ENCODE measurements around the gene CACNA2D1. TPM values are rescaled to one million over a fixed set of nuclear protein-coding genes. Genes with fewer than 3 reads are reported as not detected.
"Not testable (repeated sequence)": the region's sequence is repeated elsewhere in the genome, so short reads cannot be mapped to it uniquely, and the experiment has no call there.

CACNA2D1 gene
- total RNA-seq, 1 experiment from 2014 or later = not detected

DNA sequence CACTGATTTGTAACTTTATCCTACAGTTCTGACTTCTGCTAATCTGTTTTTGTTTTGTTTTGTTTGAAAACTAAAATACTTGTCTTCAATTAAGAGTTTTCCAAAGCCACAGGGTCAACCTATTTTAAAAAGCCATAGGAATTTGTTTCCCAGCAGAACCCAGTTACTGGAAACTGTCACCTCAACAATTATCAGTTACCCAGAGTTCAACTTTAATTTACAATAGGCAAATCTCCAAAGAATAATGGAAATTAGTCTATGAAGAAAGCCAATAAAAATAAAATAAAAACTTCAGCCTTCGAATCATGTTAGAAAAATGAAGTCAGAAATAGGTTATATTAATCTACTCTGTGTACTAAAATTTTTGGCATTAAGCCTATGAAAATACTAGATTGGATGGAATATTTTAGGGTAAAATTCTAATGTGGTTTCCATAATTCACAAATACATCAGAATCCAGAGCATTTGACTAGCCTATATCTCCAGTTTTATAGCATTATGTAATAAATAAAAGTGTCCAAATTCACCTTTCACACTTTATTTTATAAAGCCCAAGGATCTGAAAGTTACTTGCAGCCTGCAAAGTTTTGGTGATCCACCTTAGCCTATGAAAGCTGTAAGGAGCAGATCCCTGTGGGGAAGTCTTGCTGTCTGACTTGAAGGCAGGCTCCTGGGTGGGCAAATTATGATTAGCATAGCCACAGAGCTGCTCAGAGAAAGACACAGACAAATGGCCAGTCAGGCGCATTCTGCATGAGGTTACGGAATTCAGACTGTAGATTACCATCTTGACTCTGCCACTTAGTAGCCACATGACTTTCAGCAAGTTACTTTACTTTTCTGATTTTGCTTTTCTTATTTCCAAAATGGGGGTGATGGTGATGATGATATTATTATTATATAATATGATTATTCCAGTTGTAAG lies 423.8 kb downstream of the CACNA2D1 start:
- Histone ChIP-seq H3K27ac (ENCODE audit: low read length) (no peak overlapping the region), H3K4me1 (ENCODE audit: low read length) (no peaks in the 10 kb centered on the region), H3K9ac (ENCODE audit: low read length) (no peak overlapping the region), H2AFZ (ENCODE audit: low read length) (no peak overlapping the region), H3K79me2 (ENCODE audit: low read length) (no peaks in the 10 kb centered on the region), H3K4me3 (ENCODE audit: low read length) (no peak overlapping the region), H3K4me2 (ENCODE audit: low read depth, low read length, poor library complexity, severe bottlenecking) (no peak overlapping the region), H3K9me3 (ENCODE audit: low read length) (peaks cover 24% of the 10 kb centered on the region; the same call in 1 of the 2 replicates), H3K36me3 (ENCODE audit: insufficient read depth, low read length) (no peaks in the 10 kb centered on the region), H4K20me1 (ENCODE audit: insufficient read depth, low read depth, low read length) (no peaks in the 10 kb centered on the region), H3K9me2 (replicated peaks; ENCODE audit: insufficient read depth, low read length) (no peaks in the 10 kb centered on the region), H3K27me3 (ENCODE audit: low read length) (no peaks in the 10 kb centered on the region)
- no peak for DNase-seq

DNA sequence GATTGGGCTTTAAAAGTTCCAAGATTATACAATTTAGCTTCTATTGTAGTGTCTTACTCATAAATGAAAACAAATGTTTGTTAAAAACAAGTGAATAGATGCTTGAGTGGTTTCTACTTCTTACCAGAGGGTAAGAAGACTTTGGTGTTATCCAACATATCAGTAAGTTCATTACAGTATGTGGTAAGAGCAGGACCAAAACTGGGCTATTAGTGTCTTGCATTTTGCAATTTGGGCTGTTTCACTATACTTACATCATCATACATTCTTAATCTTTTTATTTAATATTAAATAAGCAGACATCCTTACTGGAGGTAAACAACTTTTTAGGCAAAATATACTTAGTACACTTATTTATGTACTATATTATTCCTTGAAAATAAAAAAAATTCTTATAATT lies 425.4 kb downstream of the CACNA2D1 start:
- Histone ChIP-seq H3K4me3 (ENCODE audit: low read length) (no peak overlapping the region), H3K9me3 (ENCODE audit: low read length) (peaks cover 20% of the 10 kb centered on the region; the same call in 1 of the 2 replicates), H3K27me3 (ENCODE audit: low read length) (no peaks in the 10 kb centered on the region), H3K4me1 (ENCODE audit: low read length) (no peaks in the 10 kb centered on the region), H3K27ac (ENCODE audit: low read length) (no peak overlapping the region), H3K4me2 (ENCODE audit: low read depth, low read length, poor library complexity, severe bottlenecking) (no peak overlapping the region), H2AFZ (ENCODE audit: low read length) (no peak overlapping the region), H3K36me3 (ENCODE audit: insufficient read depth, low read length) (no peaks in the 10 kb centered on the region), H3K9ac (ENCODE audit: low read length) (no peak overlapping the region), H3K9me2 (replicated peaks; ENCODE audit: insufficient read depth, low read length) (no peaks in the 10 kb centered on the region), H4K20me1 (ENCODE audit: insufficient read depth, low read depth, low read length) (no peaks in the 10 kb centered on the region), H3K79me2 (ENCODE audit: low read length) (no peaks in the 10 kb centered on the region)
- DNase-seq = no peak

DNA sequence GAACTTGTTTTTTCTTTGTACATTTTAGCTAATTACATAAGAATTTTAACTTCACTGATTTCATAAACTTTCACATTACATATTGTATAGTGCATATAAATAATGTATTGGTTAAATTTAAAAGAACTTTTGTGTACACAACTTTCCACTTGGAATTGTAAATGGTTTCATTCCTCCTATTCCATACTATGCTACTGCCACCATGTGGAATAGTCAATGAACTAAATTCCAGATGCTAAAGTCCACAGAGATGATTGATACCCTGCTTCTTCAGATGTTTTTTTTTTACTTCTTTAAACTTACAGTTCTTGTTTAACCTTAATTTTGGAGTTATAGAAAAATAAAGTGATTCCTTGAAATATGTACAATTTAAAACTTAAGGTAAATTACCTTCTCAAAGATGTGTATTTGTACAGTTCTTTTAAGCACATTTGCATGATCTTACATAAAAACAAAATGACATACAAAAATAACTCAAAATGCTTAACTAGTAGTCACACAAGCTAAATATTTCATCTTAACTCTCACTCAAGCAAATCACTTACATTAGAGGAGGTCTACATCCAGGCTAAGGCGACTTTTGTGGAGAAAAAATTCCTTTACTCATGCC lies 426.1 kb downstream of the CACNA2D1 start:
- no peak for DNase-seq
- Histone ChIP-seq H3K4me1 (ENCODE audit: low read length) (no peaks in the 10 kb centered on the region), H2AFZ (ENCODE audit: low read length) (no peak overlapping the region)

DNA sequence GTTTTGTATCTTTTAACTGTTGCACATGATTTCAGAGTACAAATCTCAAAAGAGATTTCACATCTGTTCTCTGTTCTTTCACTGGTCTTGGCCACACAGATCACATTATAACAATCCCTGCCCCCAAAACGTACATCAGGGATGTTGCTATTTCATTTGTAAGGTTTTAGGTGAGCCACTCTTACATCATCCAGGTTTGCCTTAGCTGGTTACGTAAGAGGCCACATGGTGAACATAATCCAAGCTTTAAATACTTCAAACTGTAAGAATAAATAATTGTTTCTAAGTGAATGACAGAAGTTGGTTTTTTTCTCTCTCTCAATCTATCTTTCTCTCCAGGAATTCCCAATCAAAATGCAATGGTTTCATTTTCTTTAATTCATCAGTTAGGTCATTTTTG lies 427.8 kb downstream of the CACNA2D1 start:
- H3K4me1 ChIP-seq (ENCODE audit: low read length) = no peaks in the 10 kb centered on the region
- H2AFZ ChIP-seq (ENCODE audit: low read length) = no peak overlapping the region
- no peak overlapping the region for H3K4me3 ChIP-seq (ENCODE audit: low read length)
- H3K27ac ChIP-seq (ENCODE audit: low read length) = no peak overlapping the region
- H3K9me3 ChIP-seq (ENCODE audit: low read length) = peaks cover 16% of the 10 kb centered on the region; the same call in 1 of the 2 replicates
- no peak for DNase-seq
- no peaks in the 10 kb centered on the region for H3K36me3 ChIP-seq (ENCODE audit: insufficient read depth, low read length)
- no peaks in the 10 kb centered on the region for H3K27me3 ChIP-seq (ENCODE audit: low read length)
- no peak overlapping the region for H3K4me2 ChIP-seq (ENCODE audit: low read depth, low read length, poor library complexity, severe bottlenecking)
- H3K79me2 ChIP-seq (ENCODE audit: low read length) = no peaks in the 10 kb centered on the region
- H3K9ac ChIP-seq (ENCODE audit: low read length) = no peak overlapping the region
- no peaks in the 10 kb centered on the region for H3K9me2 ChIP-seq (replicated peaks; ENCODE audit: insufficient read depth, low read length)
- no peaks in the 10 kb centered on the region for H4K20me1 ChIP-seq (ENCODE audit: insufficient read depth, low read depth, low read length)

More for the DNA sequence above, 426.1 kb downstream of the CACNA2D1 start:
- no peaks in the 10 kb centered on the region for H3K79me2 ChIP-seq (ENCODE audit: low read length)
- H3K27me3 ChIP-seq (ENCODE audit: low read length) = no peaks in the 10 kb centered on the region
- no peaks in the 10 kb centered on the region for H3K36me3 ChIP-seq (ENCODE audit: insufficient read depth, low read length)
- no peak overlapping the region for H3K27ac ChIP-seq (ENCODE audit: low read length)
- H3K4me2 ChIP-seq (ENCODE audit: low read depth, low read length, poor library complexity, severe bottlenecking) = no peak overlapping the region
- H3K9ac ChIP-seq (ENCODE audit: low read length) = no peak overlapping the region
- no peak overlapping the region for H3K4me3 ChIP-seq (ENCODE audit: low read length)
- H3K9me2 ChIP-seq (replicated peaks; ENCODE audit: insufficient read depth, low read length) = no peaks in the 10 kb centered on the region
- H3K9me3 ChIP-seq (ENCODE audit: low read length) = peaks cover 17% of the 10 kb centered on the region; the same call in 1 of the 2 replicates
- no peaks in the 10 kb centered on the region for H4K20me1 ChIP-seq (ENCODE audit: insufficient read depth, low read depth, low read length)

- H3K36me3 ChIP-seq (ENCODE audit: insufficient read depth, low read length); H3K4me1 ChIP-seq (ENCODE audit: low read length); H4K20me1 ChIP-seq (ENCODE audit: insufficient read depth, low read depth, low read length); H3K4me2 ChIP-seq (ENCODE audit: low read depth, low read length, poor library complexity, severe bottlenecking); H2AFZ ChIP-seq (ENCODE audit: low read length); H3K9me2 ChIP-seq (replicated peaks; ENCODE audit: insufficient read depth, low read length); H3K27ac ChIP-seq (ENCODE audit: low read length); H3K79me2 ChIP-seq (ENCODE audit: low read length); H3K9ac ChIP-seq (ENCODE audit: low read length); H3K4me3 ChIP-seq (ENCODE audit: low read length); DNase-seq; H3K27me3 ChIP-seq (ENCODE audit: low read length): not testable (repeated sequence)
- H3K9me3 ChIP-seq (ENCODE audit: low read length) = peaks cover 21% of the 10 kb centered on the region
These were observed 429.0 kb downstream of the CACNA2D1 start for GRCh38 chr7:82014574-82014973.

GRCh38 chr7:82012453-82012852 lies 431.1 kb downstream of the CACNA2D1 start:
- no peaks in the 10 kb centered on the region for H3K9me2 ChIP-seq (replicated peaks; ENCODE audit: insufficient read depth, low read length)
- H3K27me3 ChIP-seq (ENCODE audit: low read length) = no peaks in the 10 kb centered on the region
- H3K9ac ChIP-seq (ENCODE audit: low read length) = no peak overlapping the region
- H3K27ac ChIP-seq (ENCODE audit: low read length) = no peak overlapping the region
- peaks cover 19% of the 10 kb centered on the region for H3K9me3 ChIP-seq (ENCODE audit: low read length)
- H3K79me2 ChIP-seq (ENCODE audit: low read length) = no peaks in the 10 kb centered on the region
- H3K4me3 ChIP-seq (ENCODE audit: low read length) = no peak overlapping the region
- no peak overlapping the region; the same call in 1 of the 2 replicates for H2AFZ ChIP-seq (ENCODE audit: low read length)
- H4K20me1 ChIP-seq (ENCODE audit: insufficient read depth, low read depth, low read length) = no peaks in the 10 kb centered on the region
- H3K4me2 ChIP-seq (ENCODE audit: low read depth, low read length, poor library complexity, severe bottlenecking) = no peak overlapping the region
- no peaks in the 10 kb centered on the region for H3K4me1 ChIP-seq (ENCODE audit: low read length)
- H3K36me3 ChIP-seq (ENCODE audit: insufficient read depth, low read length) = no peaks in the 10 kb centered on the region
- no peak for DNase-seq

- DNase-seq = no peak
- no peaks in the 10 kb centered on the region for H3K4me1 ChIP-seq (ENCODE audit: low read length)
- H3K9ac ChIP-seq (ENCODE audit: low read length) = no peak overlapping the region
These were observed 433.2 kb downstream of the CACNA2D1 start for GRCh38 chr7:82010416-82010815.

DNA sequence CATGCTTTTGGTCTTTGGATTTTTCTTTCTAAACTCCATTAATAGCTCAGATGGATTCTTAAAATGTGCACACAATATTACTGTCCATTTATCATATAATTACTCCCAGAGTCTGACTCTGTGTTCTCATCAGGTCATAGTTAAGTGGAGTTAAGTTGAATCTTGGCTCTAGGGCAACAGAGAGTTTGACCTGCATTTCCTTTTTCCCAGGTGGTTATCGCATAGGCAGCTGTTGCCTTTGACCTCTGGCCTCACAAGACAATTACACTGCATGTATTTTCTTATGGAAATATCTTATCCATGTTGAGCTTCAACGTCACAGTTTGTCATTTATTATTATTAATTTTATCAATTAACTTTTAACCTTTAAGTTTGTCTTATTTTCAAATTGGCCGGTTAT lies 436.3 kb downstream of the CACNA2D1 start:
- Histone ChIP-seq H3K27ac (ENCODE audit: low read length) (no peak overlapping the region), H3K9me3 (ENCODE audit: low read length) (peaks cover 30% of the 10 kb centered on the region), H3K9ac (ENCODE audit: low read length) (no peak overlapping the region), H3K79me2 (ENCODE audit: low read length) (no peaks in the 10 kb centered on the region), H2AFZ (ENCODE audit: low read length) (no peak overlapping the region), H3K9me2 (replicated peaks; ENCODE audit: insufficient read depth, low read length) (no peaks in the 10 kb centered on the region), H3K27me3 (ENCODE audit: low read length) (no peaks in the 10 kb centered on the region), H3K4me2 (ENCODE audit: low read depth, low read length, poor library complexity, severe bottlenecking) (no peak overlapping the region), H3K4me3 (ENCODE audit: low read length) (no peak overlapping the region), H3K4me1 (ENCODE audit: low read length) (no peaks in the 10 kb centered on the region), H4K20me1 (ENCODE audit: insufficient read depth, low read depth, low read length) (no peaks in the 10 kb centered on the region), H3K36me3 (ENCODE audit: insufficient read depth, low read length) (no peaks in the 10 kb centered on the region)
- DNase-seq = no peak

More at GRCh38 chr7:82010416-82010815, 433.2 kb downstream of the CACNA2D1 start:
- Histone ChIP-seq H3K79me2 (ENCODE audit: low read length) (no peaks in the 10 kb centered on the region), H3K4me3 (ENCODE audit: low read length) (no peak overlapping the region), H3K9me2 (replicated peaks; ENCODE audit: insufficient read depth, low read length) (no peaks in the 10 kb centered on the region), H3K27ac (ENCODE audit: low read length) (no peak overlapping the region), H4K20me1 (ENCODE audit: insufficient read depth, low read depth, low read length) (no peaks in the 10 kb centered on the region), H2AFZ (ENCODE audit: low read length) (no peak overlapping the region), H3K27me3 (ENCODE audit: low read length) (no peaks in the 10 kb centered on the region), H3K9me3 (ENCODE audit: low read length) (peaks cover 22% of the 10 kb centered on the region), H3K36me3 (ENCODE audit: insufficient read depth, low read length) (no peaks in the 10 kb centered on the region), H3K4me2 (ENCODE audit: low read depth, low read length, poor library complexity, severe bottlenecking) (no peak overlapping the region)

Data from Karpas-422 (cell line).